GM23338 (cell line): ENCODE data around the gene PIEZO2.
A peak's percentile ranks its signal among the peaks of the same experiment; 100 is the strongest.

Experiments used
- CTCF ChIP-seq, 2 experiments: fragments of 200-600 bp in 1 of 2; sonication (generic) in 1 of 2; conservative IDR thresholded peaks; 2 replicates each; pipeline versions ENCODE4 v1.5.1 to v1.6.1; 2016 to 2017; ENCODE audit warnings: antibody characterized with exemption in 2 of 2, low read depth in 2 of 2, mild to moderate bottlenecking in 2 of 2, moderate library complexity in 1 of 2
- ETS1 ChIP-seq: IDR thresholded peaks from 2 replicates; pipeline ENCODE4 v1.6.1; 2016; ENCODE audit warnings: antibody characterized with exemption
- EZH2 ChIP-seq: fragments of 200-600 bp; sonication (generic); IDR thresholded peaks from one replicate; pipeline ENCODE4 v1.8.0; 2017; ENCODE audit warnings: antibody characterized with exemption, mild to moderate bottlenecking, low read depth; ENCODE audit not compliant: unreplicated experiment
- JUNB ChIP-seq: IDR thresholded peaks from one replicate; pipeline ENCODE4 v1.6.1; 2016; ENCODE audit warnings: antibody characterized with exemption; ENCODE audit not compliant: unreplicated experiment
- NANOG ChIP-seq: IDR thresholded peaks from 2 replicates; pipeline ENCODE4 v1.6.1; 2016; ENCODE audit warnings: antibody characterized with exemption, borderline replicate concordance
- POLR2AphosphoS5 ChIP-seq: IDR thresholded peaks from 2 replicates; pipeline ENCODE4 v1.6.1; 2016; ENCODE audit warnings: antibody characterized with exemption, low read depth
- REST ChIP-seq: IDR thresholded peaks from one replicate; pipeline ENCODE4 v1.6.1; 2018; ENCODE audit warnings: antibody characterized with exemption; ENCODE audit not compliant: unreplicated experiment
- ZNF331 ChIP-seq: fragments of 250-450 bp; sonication (Bioruptor Pico); IDR thresholded peaks from 2 replicates; pipeline ENCODE4 v1.5.0; 2020; ENCODE audit warnings: low read depth, mild to moderate bottlenecking, moderate library complexity

DNA sequence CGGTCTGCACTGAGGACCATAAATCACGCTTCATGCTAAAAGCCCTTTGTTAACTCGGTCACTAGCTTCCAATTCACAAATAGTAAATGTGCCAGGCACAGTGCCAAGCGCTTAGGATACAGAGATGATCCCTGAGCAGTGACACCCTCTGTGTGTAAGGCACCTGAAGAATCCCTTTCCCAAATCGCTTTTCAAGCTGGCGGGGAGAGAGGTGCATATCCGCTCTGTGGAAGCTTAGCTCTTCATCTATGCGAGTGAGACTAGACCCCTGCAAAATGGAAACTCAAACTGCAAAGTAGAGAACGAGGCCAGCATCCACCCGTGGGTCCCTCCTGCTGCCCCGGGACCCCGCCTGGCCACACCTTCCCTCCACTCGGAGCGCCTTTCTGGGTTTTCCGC lies 2.4 kb downstream of the PIEZO2 start:
- TF ChIP-seq NANOG, result no peak
- no peak for TF ChIP-seq CTCF (conservative IDR thresholded peaks at IDR 0.05; ENCODE audit: low read depth in 2 of 2)
- TF ChIP-seq EZH2, result peak; percentile 21
- TF ChIP-seq POLR2AphosphoS5, result no peak
- no peak for TF ChIP-seq ZNF331 (CRISPR knock-in tag)
- TF ChIP-seq ETS1, result no peak
- TF ChIP-seq JUNB, result no peak
- TF ChIP-seq REST, result no peak
